Fibroblast of the aortic adventitia (primary cell): ENCODE results near the gene ILDR1. TPM values are rescaled to one million over a fixed set of nuclear protein-coding genes. Genes with fewer than 3 reads are reported as not detected.
A peak's percentile ranks its signal among the peaks of the same experiment; 100 is the strongest.

ENCODE experiments used
- DNase-seq: peaks from one replicate; pipeline ENCODE4 v3.0.0-alpha.2; 2010; ENCODE audit warnings: low read depth
- H3K4me3 ChIP-seq: 2 replicates; pipeline ENCODE4 v1.5.1; 2011; ENCODE audit warnings: low read depth, mild to moderate bottlenecking, control low read depth, low read length, moderate library complexity
- total RNA-seq: library from RNA; depleted of rRNA; stranded (reverse); fragments of >200 nt; gene quantifications from 2 replicates; pipeline ENCODE4 v1.2.3, GENCODE V29; 2012; ENCODE audit warnings: low replicate concordance
- TF ChIP-seq, protein P1 (sequence below): IDR thresholded peaks from 2 replicates; pipeline ENCODE4 v1.5.1; 2011; ENCODE audit warnings: mild to moderate bottlenecking, low read length, control low read depth, inconsistent platforms; ENCODE audit not compliant: insufficient read depth

The ILDR1 gene
- total RNA-seq, 1 donor: not detected

DNA sequence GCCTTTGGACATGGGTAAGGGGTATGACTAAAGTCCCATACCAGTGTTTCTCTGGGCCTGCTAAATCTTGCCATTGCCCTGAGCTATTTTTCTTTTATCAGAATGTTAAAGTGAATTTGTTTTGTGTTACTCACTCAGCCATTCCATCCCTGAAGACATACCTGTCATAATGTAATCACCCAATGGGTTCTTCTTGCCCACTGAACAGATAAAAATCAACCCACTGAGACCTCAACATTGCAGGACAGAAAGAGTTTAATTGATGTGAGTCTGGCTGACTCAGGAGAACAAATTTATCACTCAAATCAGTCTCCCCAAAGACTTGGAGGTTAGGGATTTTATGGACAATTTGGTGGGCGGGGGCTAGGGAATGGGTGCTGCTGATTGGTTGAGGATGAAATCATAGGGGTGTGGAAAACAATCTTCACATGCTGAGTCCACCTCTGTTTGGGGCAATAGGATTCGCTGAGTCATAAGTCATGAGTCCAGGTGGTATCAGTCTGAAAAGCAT, 47.4 kb downstream of the ILDR1 start:
- DNase-seq: no peak
- H3K4me3 ChIP-seq: no peak overlapping the region
- TF ChIP-seq, protein P1, sequence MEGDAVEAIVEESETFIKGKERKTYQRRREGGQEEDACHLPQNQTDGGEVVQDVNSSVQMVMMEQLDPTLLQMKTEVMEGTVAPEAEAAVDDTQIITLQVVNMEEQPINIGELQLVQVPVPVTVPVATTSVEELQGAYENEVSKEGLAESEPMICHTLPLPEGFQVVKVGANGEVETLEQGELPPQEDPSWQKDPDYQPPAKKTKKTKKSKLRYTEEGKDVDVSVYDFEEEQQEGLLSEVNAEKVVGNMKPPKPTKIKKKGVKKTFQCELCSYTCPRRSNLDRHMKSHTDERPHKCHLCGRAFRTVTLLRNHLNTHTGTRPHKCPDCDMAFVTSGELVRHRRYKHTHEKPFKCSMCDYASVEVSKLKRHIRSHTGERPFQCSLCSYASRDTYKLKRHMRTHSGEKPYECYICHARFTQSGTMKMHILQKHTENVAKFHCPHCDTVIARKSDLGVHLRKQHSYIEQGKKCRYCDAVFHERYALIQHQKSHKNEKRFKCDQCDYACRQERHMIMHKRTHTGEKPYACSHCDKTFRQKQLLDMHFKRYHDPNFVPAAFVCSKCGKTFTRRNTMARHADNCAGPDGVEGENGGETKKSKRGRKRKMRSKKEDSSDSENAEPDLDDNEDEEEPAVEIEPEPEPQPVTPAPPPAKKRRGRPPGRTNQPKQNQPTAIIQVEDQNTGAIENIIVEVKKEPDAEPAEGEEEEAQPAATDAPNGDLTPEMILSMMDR: no peak

DNA sequence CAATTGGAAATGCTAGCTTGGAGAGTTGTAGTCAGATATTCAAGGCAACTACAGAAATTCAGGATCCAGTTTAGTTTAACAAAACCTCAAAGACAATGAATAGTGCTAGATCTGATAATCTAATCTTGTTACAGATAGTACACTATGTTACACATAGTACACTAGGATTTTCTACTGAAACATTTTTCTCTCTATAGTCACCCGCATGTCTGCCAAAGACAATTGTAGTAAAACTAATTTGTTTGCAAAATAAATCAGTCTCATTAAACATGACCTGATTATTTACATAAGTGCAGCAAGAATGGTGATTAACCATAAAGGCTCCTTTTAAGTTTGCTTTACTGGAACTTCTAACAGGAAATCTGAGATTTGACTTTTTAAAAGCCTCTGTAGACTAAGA, 52.0 kb downstream of the ILDR1 start:
- no peak overlapping the region for H3K4me3 ChIP-seq
- DNase-seq: peak; percentile 1
- TF ChIP-seq, protein P1: no peak

DNA sequence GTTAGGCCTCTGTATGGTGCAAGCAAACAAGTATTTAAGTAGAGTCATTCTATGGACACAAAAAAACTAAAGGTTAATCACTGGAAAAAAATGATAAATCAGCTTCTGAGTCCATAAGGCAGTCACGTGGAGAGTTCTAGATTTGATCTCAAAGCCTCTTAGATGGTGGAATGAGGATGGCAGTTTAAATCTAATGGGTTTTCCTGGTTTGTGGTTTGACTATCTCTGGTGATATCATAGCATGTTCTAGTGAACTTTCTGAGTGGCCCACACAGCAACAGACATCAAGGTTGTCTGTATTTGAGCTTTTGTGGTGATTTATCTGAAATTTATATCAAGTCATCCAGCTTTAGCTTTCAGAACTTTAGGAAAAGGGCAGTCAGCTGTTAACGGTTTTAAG, 52.4 kb downstream of the ILDR1 start:
- H3K4me3 ChIP-seq: no peak overlapping the region
- TF ChIP-seq, protein P1: no peak
- DNase-seq: no peak

DNA sequence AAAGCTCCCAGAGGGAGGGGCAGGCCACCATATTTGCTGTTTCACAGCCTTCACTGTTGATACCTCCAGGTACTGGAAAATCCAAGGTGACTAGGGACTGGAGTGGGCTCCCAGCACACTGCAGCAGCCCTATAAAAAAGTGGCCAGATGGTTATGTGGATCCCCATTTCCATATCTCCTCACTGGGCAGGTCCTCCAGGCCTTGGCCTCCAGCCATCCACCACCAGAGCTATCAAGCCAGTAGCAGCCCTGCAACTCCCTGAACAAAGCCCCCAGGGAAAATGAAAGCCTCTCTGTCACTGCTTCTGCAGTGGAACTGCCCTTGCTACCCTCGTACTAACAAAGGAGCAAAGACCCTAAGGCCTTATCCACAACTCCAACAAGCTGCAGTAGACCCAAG, 58.4 kb downstream of the ILDR1 start:
- H3K4me3 ChIP-seq: no peak overlapping the region
- no peak for DNase-seq
- TF ChIP-seq, protein P1: no peak

DNA sequence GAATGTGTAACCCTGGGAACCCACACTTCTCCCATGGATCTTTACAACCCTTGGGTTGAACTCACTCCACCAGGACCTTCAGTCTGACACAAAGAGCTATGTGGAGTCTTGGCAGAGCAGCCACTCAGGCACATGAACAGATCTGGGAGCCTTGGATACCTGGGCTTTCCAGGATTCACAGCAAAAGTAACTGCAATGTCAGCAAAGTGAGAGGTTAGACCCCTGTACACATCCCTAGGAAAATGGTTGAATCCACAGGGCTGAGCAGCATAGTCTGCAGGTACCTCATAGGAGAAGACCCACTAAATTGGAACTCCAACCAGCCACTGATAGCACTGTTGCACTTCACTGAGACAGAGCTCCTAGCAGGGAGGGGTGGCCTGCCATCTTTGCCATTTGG, 59.6 kb downstream of the ILDR1 start:
- no peak overlapping the region for H3K4me3 ChIP-seq
- no peak for DNase-seq
- TF ChIP-seq, protein P1: no peak

DNA sequence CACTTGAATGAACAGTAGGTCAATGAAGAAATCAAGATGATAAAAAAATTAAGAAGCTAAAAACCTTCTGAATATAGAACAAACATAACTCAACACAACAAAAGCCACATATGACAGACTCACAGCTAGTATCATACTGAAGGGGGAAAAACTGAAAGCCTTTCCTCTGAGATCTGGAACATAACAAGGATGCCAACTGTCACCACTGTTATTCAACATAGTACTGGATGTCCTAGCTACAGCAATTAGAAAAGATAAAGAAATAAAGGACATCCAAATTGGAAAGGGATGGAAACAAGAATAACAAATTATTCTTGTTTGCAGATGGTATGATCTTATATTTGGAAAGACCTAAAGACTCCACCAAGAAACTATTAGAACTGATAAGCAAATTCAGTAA, 60.8 kb downstream of the ILDR1 start:
- DNase-seq: no peak
- TF ChIP-seq, protein P1: no peak
- H3K4me3 ChIP-seq: no peak overlapping the region

DNA sequence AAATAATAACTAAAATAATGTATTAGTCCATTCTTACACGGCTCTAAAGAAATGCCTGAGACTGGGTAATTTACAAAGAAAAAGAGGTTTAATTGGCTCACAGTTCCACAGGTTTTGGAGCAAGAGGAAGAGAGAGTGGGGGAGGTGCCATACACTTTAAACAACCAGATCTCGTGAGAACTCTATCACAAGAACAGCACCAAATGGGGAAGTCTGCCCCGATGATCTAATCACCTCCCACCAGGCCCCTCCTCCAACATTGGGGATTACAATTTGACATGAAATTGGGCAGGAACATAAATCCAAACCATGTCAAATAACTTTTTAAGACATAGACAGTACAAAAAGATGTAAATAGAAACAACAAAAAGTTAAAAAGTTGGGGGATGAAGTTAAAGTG, 63.2 kb downstream of the ILDR1 start:
- H3K4me3 ChIP-seq: no peak overlapping the region
- TF ChIP-seq, protein P1: no peak
- no peak for DNase-seq
